ENCODE data around the gene STIL.

DNA sequence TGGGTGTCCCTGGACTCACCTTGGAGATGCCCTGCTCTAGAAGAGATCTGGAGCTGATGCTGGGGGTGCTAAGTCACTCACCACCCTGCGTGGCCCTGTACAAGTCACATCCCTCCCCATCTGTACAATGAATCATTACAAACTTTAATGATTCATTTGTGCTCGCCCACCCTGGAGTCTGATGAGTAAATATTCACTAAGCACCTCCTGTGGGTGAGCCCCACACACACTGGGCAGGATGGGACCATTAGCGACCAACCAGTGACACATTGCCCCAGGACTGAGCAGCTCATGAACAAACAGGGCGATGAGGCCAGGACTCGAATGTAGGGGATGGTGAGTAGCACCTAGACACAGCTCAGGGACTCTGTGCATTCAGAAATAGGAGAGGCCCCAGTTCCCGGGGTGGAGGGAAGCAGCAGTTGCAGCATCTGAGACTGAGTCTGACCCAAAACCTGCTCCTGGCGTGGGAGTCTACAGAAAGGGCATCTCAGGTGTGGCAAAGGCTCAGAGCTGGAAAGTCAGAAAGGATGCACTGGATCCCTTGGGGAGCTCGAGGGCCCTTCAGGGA lies 106.1 kb downstream of the STIL start:
- TF ChIP-seq, protein P1, sequence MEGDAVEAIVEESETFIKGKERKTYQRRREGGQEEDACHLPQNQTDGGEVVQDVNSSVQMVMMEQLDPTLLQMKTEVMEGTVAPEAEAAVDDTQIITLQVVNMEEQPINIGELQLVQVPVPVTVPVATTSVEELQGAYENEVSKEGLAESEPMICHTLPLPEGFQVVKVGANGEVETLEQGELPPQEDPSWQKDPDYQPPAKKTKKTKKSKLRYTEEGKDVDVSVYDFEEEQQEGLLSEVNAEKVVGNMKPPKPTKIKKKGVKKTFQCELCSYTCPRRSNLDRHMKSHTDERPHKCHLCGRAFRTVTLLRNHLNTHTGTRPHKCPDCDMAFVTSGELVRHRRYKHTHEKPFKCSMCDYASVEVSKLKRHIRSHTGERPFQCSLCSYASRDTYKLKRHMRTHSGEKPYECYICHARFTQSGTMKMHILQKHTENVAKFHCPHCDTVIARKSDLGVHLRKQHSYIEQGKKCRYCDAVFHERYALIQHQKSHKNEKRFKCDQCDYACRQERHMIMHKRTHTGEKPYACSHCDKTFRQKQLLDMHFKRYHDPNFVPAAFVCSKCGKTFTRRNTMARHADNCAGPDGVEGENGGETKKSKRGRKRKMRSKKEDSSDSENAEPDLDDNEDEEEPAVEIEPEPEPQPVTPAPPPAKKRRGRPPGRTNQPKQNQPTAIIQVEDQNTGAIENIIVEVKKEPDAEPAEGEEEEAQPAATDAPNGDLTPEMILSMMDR (IDR thresholded peaks at IDR 0.05), result no peak
- no peak for TF ChIP-seq POLR2AphosphoS5 (IDR thresholded peaks at IDR 0.05)
- no peak for TF ChIP-seq EP300 (IDR thresholded peaks at IDR 0.05; ENCODE audit: low read depth)

Data from transverse colon (tissue), 4 donors.